Neural cell (in vitro differentiated cells): Measurements from ENCODE around the gene TRAF3. TPM values are rescaled to one million over a fixed set of nuclear protein-coding genes. Genes with fewer than 3 reads are reported as not detected.

Experiments used
- H2AFZ ChIP-seq: fragments of 200-600, 300-800 bp; sonication (generic), shearing (Covaris generic); 2 replicates; pipeline ENCODE4 v1.6.0; 2014; ENCODE audit warnings: low read depth, mild to moderate bottlenecking, antibody characterized with exemption, low read length, moderate library complexity
- H3F3A ChIP-seq: fragments of 200-600 bp; shearing (Covaris generic); 2 replicates; pipeline ENCODE4 v1.6.1; 2016; ENCODE audit warnings: mild to moderate bottlenecking, moderate library complexity, mixed read lengths, antibody characterized with exemption, low read length; ENCODE audit not compliant: insufficient read depth, poor library complexity, severe bottlenecking
- H3K27ac ChIP-seq: fragments of 200-600, 300-800 bp; sonication (generic), shearing (Covaris generic); 2 replicates; pipeline ENCODE4 v1.5.1; 2014; ENCODE audit warnings: mild to moderate bottlenecking, low read length, moderate library complexity
- H3K27me3 ChIP-seq: fragments of 300-800, 200-600 bp; sonication (generic), shearing (Covaris generic); 2 replicates; pipeline ENCODE4 v1.6.0; 2014; ENCODE audit warnings: mild to moderate bottlenecking, low read depth, low read length, moderate library complexity; ENCODE audit not compliant: insufficient read depth
- H3K36me3 ChIP-seq: fragments of 300-800, 200-600 bp; sonication (generic), shearing (Covaris generic); 2 replicates; pipeline ENCODE4 v1.5.1; 2014; ENCODE audit warnings: mild to moderate bottlenecking, antibody characterized with exemption, low read length, moderate library complexity; ENCODE audit not compliant: insufficient read depth
- H3K4me2 ChIP-seq: fragments of 300-800, 200-600 bp; sonication (generic), shearing (Covaris generic); 2 replicates; pipeline ENCODE4 v1.6.0; 2014; ENCODE audit warnings: mild to moderate bottlenecking, low read length
- H3K4me3 ChIP-seq: fragments of 300-800, 200-600 bp; sonication (generic), shearing (Covaris generic); 2 replicates; pipeline ENCODE4 v1.5.1; 2014; ENCODE audit warnings: mild to moderate bottlenecking, low read length, moderate library complexity
- H3K79me2 ChIP-seq: fragments of 200-600 bp; shearing (Covaris generic); replicated peaks from 2 replicates; pipeline ENCODE4 v1.6.0; 2014; ENCODE audit warnings: mild to moderate bottlenecking, low read length, moderate library complexity; ENCODE audit not compliant: insufficient read depth
- H3K9ac ChIP-seq: fragments of 300-800, 200-600 bp; sonication (generic), shearing (Covaris generic); 2 replicates; pipeline ENCODE4 v1.6.1; 2016; ENCODE audit warnings: mild to moderate bottlenecking, low read length, mixed read lengths
- H3K9me2 ChIP-seq: fragments of 200-600 bp; shearing (Covaris generic); 2 replicates; pipeline ENCODE4 v1.6.1; 2016; ENCODE audit warnings: mild to moderate bottlenecking, low read length, mixed read lengths; ENCODE audit not compliant: insufficient read depth
- H3K9me3 ChIP-seq: fragments of 200-600, 300-800 bp; sonication (generic), shearing (Covaris generic); 2 replicates; pipeline ENCODE4 v1.6.1; 2016; ENCODE audit warnings: mild to moderate bottlenecking, mixed run types, low read length, moderate library complexity, mixed read lengths
- H4K20me1 ChIP-seq: fragments of 200-600 bp; shearing (Covaris generic); 2 replicates; pipeline ENCODE4 v1.6.1; 2016; ENCODE audit warnings: mild to moderate bottlenecking, mixed run types; ENCODE audit not compliant: insufficient read depth
- CTCF ChIP-seq: fragments of 450-650 bp; IDR thresholded peaks from 2 replicates; pipeline ENCODE4 v1.5.1; 2014; ENCODE audit warnings: antibody characterized with exemption, mild to moderate bottlenecking, moderate library complexity; ENCODE audit not compliant: poor library complexity, severe bottlenecking
- EP300 ChIP-seq: fragments of 450-650 bp; conservative IDR thresholded peaks from 2 replicates; pipeline ENCODE4 v1.6.1; 2014; ENCODE audit warnings: antibody characterized with exemption, mild to moderate bottlenecking, moderate library complexity; ENCODE audit not compliant: poor library complexity, severe bottlenecking
- EZH2 ChIP-seq: fragments of 200-600, 300-800 bp; shearing (Covaris generic), sonication (generic); IDR thresholded peaks from 2 replicates; pipeline ENCODE4 v1.6.1; 2014; ENCODE audit warnings: antibody characterized with exemption, low read length, borderline replicate concordance, mild to moderate bottlenecking; ENCODE audit not compliant: insufficient read depth, poor library complexity, severe bottlenecking
- MXI1 ChIP-seq: fragments of 450-650 bp; conservative IDR thresholded peaks from 2 replicates; pipeline ENCODE4 v1.6.1; 2014; ENCODE audit warnings: antibody characterized with exemption, mild to moderate bottlenecking; ENCODE audit not compliant: poor library complexity, severe bottlenecking
- POLR2AphosphoS5 ChIP-seq: IDR thresholded peaks from 2 replicates; pipeline ENCODE4 v1.6.1; 2012
- RAD21 ChIP-seq: fragments of 450-650 bp; conservative IDR thresholded peaks from 2 replicates; pipeline ENCODE4 v1.6.1; 2014; ENCODE audit warnings: antibody characterized with exemption, mild to moderate bottlenecking, moderate library complexity
- REST ChIP-seq: IDR thresholded peaks from 2 replicates; pipeline ENCODE4 v1.6.1; 2012; ENCODE audit warnings: borderline replicate concordance
- SMC3 ChIP-seq: fragments of 450-650 bp; conservative IDR thresholded peaks from 2 replicates; pipeline ENCODE4 v1.6.1; 2014; ENCODE audit warnings: antibody characterized with exemption, mild to moderate bottlenecking, moderate library complexity; ENCODE audit not compliant: poor library complexity
- TAF1 ChIP-seq: IDR thresholded peaks from 2 replicates; pipeline ENCODE4 v1.6.1; 2012; ENCODE audit warnings: low read depth
- polyA plus RNA-seq: library from polyadenylated mRNA; depleted of rRNA; stranded (reverse); fragments of >200 nt; gene quantifications from 2 replicates; pipeline ENCODE4 v1.2.3, GENCODE V29; 2014

The TRAF3 gene
- polyA plus RNA-seq, 1 donor from 2014 or later = 13.3 TPM

- H3K4me3 ChIP-seq = no peak overlapping the region
- H4K20me1 ChIP-seq = no peaks in the 10 kb centered on the region
- no peaks in the 10 kb centered on the region for H3K27me3 ChIP-seq
These were observed 94.0 kb downstream of the TRAF3 start for GRCh38 chr14:102870994-102871831.

GRCh38 chr14:102872020-102872419, 94.8 kb downstream of the TRAF3 start:
- H3K4me2 ChIP-seq = no peak overlapping the region
- no peaks in the 10 kb centered on the region for H4K20me1 ChIP-seq
- H3K4me3 ChIP-seq = no peak overlapping the region
- H3K27ac ChIP-seq = no peak overlapping the region
- no peaks in the 10 kb centered on the region for H3K36me3 ChIP-seq
- H3K9me2 ChIP-seq = no peaks in the 10 kb centered on the region
- no peaks in the 10 kb centered on the region for H3K27me3 ChIP-seq
- H3F3A ChIP-seq = no peaks in the 10 kb centered on the region
- no peaks in the 10 kb centered on the region for H3K9me3 ChIP-seq
- H2AFZ ChIP-seq = no peak overlapping the region
- H3K79me2 ChIP-seq = no peaks in the 10 kb centered on the region
- no peak overlapping the region for H3K9ac ChIP-seq
- TF ChIP-seq RAD21 (no peak), SMC3 (no peak), REST (no peak), POLR2AphosphoS5 (no peak), EP300 (no peak)

More at GRCh38 chr14:102870994-102871831, 94.0 kb downstream of the TRAF3 start:
- Histone ChIP-seq H3K79me2 (no peaks in the 10 kb centered on the region), H3K9ac (no peak overlapping the region), H2AFZ (no peak overlapping the region), H3K9me2 (no peaks in the 10 kb centered on the region), H3K36me3 (no peaks in the 10 kb centered on the region), H3F3A (no peaks in the 10 kb centered on the region), H3K27ac (no peak overlapping the region), H3K9me3 (no peaks in the 10 kb centered on the region), H3K4me2 (no peak overlapping the region)
- TF ChIP-seq SMC3 (no peak), MXI1 (no peak), TAF1 (no peak), REST (no peak), EZH2 (no peak), POLR2AphosphoS5 (no peak), CTCF (no peak), RAD21 (no peak), EP300 (no peak)
